GM12874 (cell line): Measurements from ENCODE around the gene PARD3B.

Experiments used
- TF ChIP-seq, protein P1 (sequence below): IDR thresholded peaks from 2 replicates; pipeline ENCODE4 v1.5.1; 2011; ENCODE audit warnings: low read depth, mild to moderate bottlenecking, control low read depth, low read length, moderate library complexity; ENCODE audit not compliant: insufficient read depth

PARD3B gene

DNA sequence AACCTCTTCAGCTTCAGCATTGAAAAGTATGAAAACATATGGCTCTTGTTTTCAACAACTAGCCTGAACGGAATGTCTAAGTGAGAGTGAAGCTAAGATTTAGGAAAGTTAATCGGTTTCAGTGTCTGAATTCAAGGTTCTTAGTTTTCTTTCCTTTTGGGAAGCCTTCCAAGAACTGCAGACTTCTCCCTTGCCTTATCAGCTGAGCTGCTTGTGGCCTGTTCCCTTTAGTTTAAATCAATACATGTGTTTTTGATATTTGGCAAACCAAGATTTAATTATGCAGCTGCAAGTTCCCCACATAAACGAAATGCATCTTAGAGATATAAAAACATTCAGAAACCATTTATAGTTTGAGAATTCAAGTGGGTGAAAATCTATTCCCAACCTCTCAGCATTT is 862.7 kb downstream of the PARD3B start:
- TF ChIP-seq, protein P1, sequence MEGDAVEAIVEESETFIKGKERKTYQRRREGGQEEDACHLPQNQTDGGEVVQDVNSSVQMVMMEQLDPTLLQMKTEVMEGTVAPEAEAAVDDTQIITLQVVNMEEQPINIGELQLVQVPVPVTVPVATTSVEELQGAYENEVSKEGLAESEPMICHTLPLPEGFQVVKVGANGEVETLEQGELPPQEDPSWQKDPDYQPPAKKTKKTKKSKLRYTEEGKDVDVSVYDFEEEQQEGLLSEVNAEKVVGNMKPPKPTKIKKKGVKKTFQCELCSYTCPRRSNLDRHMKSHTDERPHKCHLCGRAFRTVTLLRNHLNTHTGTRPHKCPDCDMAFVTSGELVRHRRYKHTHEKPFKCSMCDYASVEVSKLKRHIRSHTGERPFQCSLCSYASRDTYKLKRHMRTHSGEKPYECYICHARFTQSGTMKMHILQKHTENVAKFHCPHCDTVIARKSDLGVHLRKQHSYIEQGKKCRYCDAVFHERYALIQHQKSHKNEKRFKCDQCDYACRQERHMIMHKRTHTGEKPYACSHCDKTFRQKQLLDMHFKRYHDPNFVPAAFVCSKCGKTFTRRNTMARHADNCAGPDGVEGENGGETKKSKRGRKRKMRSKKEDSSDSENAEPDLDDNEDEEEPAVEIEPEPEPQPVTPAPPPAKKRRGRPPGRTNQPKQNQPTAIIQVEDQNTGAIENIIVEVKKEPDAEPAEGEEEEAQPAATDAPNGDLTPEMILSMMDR: no peak

DNA sequence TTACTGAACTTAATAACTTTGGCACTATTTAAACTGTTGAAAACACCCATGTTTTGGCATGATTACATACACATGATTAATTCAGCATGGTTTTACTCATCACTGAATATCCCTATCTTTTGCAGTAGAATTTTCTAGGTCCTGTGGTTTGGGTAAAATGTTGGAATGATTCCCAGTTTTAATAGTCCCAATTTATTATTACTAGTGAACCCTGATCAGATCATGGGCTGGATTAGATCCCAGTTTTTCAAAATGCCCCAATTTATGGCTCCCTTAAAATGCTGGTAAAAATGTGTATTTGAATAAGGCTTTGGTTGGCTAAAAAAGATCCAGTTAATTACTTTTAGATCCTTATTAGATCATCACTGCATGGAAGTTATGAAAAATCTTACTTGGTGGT is 863.4 kb downstream of the PARD3B start:
- TF ChIP-seq, protein P1: no peak

GRCh38 chr2:205409411-205409810 is 864.1 kb downstream of the PARD3B start:
- TF ChIP-seq, protein P1: no peak

GRCh38 chr2:205411558-205411957 is 866.3 kb downstream of the PARD3B start:
- TF ChIP-seq, protein P1: no peak

DNA sequence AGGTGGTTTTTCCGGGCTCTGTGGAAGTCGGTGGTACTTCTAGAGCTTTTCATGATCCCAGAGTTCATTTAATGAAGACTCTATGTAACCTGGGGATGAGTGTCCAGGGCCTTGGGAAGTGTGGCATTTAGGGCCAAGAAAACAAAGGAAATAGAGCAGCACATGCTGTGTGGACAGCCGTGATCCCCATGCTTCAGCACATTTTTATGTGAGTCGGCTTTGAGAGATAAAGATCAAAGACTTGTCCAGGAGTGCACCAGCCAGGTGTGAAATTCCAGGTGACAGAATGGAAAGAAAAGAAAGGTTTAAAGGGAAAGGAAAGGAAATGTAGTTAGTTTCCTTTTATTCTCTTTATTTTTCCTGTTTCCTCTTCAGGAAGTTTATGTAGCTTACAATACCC is 879.1 kb downstream of the PARD3B start:
- TF ChIP-seq, protein P1: no peak

DNA sequence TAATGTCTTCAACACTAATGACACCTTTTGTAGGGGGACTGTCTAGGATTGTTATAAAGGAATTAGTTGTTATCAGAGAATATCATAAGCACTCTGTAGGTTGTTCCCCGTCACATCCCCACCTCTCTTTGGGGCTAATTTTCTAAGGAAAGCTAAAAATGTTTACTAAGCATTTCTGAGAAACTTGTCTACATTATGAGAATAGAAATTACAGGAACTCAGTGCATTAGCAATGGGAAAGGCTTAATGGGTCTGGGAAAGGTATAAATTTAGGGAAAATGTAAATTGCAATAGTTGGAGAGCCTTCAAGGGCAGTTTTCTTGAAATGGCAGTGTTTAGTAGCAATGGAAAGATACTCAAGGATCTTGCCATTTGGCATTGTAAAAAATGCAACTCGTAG is 879.8 kb downstream of the PARD3B start:
- TF ChIP-seq, protein P1: no peak

GRCh38 chr2:205427112-205427511 is 881.8 kb downstream of the PARD3B start:
- TF ChIP-seq, protein P1: no peak

DNA sequence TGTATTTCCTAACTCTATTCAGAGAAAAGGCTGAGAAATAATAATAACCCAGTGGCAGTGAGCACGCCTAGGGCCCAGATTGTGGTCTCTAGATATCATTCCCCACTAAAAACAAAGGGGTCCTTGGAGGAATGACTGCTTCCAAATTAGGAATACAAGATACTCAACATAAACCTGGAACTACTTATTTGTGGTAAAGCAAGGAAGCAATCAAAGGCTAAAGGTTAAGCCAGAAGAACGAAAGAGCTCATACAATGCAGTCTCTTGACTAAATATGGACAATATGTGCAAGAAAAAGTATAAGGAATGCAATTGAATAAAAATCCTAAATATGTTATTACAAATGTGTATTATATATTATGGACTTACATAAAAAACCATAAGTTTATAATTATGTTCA is 883.5 kb downstream of the PARD3B start:
- TF ChIP-seq, protein P1: no peak
